HG02840 (cell line): ENCODE results near the gene NFE2L1.

Experiments used
- ATAC-seq: cut with Tn5 transposase; IDR thresholded peaks from one replicate; pipeline ENCODE4 v1.9.1; 2021; ENCODE audit warnings: mild to moderate bottlenecking, moderate library complexity, moderate number of reproducible peaks; ENCODE audit not compliant: unreplicated experiment, low FRiP score

The NFE2L1 gene

DNA sequence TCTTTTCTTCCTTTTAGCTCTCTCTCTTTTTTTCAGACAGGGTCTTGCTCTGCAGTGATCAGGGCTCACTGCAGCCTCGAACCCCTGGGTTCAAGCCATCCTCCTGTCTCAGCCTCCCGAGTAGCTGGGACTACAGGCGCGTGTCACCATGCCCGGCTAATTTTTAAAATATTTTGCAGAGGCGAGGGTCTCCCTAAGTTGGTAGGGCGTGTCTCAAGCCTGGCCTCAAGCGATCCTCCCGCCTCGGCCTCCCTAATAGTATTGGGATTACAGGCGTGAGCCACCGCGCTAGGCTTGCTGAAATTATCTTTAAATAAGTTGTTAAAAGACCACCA, 58.6 kb downstream of the NFE2L1 start:
- no peak for ATAC-seq

DNA sequence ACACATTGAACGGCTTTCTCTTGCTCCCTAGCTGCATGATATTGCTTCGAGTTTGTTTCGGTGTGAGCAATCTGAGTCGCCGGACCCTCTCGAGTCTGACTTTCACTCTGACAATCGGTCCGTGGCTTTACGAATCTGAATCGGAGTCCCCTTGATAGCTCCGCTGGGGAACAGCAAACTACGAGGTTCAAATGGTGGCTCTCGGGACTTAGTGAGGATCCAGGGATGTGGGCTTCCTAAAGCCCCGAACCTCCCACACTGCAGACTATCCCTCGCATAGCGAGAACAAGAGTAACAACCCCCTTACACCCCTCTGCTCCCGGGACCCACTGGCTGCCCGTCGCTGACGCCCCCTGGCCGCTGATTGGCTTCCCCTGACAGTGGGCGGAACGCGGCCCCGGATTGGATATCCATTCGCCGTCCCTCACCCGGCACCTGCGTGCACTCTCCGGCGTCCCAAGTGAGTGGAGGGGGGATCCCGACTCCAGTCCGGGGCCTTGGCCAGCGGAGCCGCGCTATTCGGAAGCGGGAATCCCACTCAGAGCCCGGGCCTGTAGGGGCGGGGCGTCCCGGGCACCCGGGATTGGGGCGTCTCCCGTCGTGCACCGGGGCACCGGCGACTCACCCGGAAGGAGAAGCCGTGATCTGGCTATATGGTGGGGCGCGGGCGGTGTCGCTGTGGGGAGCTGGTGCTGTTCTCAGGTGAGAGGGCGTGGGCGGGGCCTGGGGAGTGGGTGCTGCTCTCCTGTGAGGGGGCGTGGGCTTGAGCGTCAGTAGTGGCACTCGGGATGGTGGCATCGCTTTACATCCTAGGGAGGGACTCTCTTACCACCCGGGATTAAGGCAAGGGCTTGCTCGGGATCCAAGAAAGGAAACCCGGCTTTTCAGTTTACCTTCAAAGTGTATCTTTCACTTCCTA, 59.2 kb downstream of the NFE2L1 start, which contains the start of gene SNX11:
TSS of gene SNX11 (plus strand) at position 630 of the 919 bp plus-strand sequence. CDS start 4,278 bp downstream, outside the sequence.
- peak; percentile 77 for ATAC-seq

DNA sequence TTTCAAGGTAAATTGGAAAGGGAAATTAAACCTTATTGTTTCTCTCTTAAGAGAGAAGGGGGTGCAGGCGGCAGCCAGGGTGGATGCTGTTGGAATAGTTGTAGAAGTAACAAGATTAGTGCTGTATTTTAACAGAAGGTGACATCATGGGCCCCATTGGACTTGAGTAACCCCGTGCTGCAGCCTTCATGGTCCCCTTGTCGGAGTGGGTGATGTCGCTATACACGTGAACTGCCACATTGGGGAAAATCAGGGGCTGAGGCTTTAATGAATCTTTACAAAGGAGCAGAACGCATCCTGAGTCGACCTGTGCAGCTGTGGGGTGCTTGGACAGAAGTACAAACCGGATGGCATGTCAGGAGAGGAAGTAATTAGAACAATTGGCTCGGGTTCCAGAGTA, 62.6 kb downstream of the NFE2L1 start:
- no peak for ATAC-seq
